GM21737 (cell line): ENCODE measurements around the gene ZDHHC7.

Experiments used
- ATAC-seq: cut with Tn5 transposase; IDR thresholded peaks from one replicate; pipeline ENCODE4 v1.9.1; 2021; ENCODE audit warnings: mild to moderate bottlenecking, moderate library complexity; ENCODE audit not compliant: unreplicated experiment

The ZDHHC7 gene

GRCh38 chr16:84999857-85000480 is 11.4 kb downstream of the ZDHHC7 start:
- no peak for ATAC-seq

- ATAC-seq = no peak
These were observed 12.1 kb downstream of the ZDHHC7 start for GRCh38 chr16:84999200-84999599.

- no peak for ATAC-seq
These were observed 15.0 kb downstream of the ZDHHC7 start for GRCh38 chr16:84996365-84996764.

GRCh38 chr16:84995663-84996062 is 15.7 kb downstream of the ZDHHC7 start:
- no peak for ATAC-seq

GRCh38 chr16:84993926-84994325 is 17.4 kb downstream of the ZDHHC7 start:
- no peak for ATAC-seq

GRCh38 chr16:84992717-84993075 is 18.6 kb downstream of the ZDHHC7 start:
- ATAC-seq = no peak

- ATAC-seq = no peak
These were observed 20.6 kb downstream of the ZDHHC7 start for GRCh38 chr16:84990782-84991181.

- no peak for ATAC-seq
These were observed 21.4 kb downstream of the ZDHHC7 start for GRCh38 chr16:84989749-84990620.

GRCh38 chr16:84988328-84989080 is 22.8 kb downstream of the ZDHHC7 start:
- no peak for ATAC-seq

GRCh38 chr16:84986879-84987278 is 24.5 kb downstream of the ZDHHC7 start:
- no peak for ATAC-seq

- ATAC-seq = no peak
These were observed 25.2 kb downstream of the ZDHHC7 start for GRCh38 chr16:84986102-84986501.

GRCh38 chr16:84985079-84986065 is 26.0 kb downstream of the ZDHHC7 start:
- ATAC-seq = no peak

GRCh38 chr16:84982434-84982833 is 28.9 kb downstream of the ZDHHC7 start:
- ATAC-seq = no peak

GRCh38 chr16:84979516-84979915 is 31.8 kb downstream of the ZDHHC7 start:
- ATAC-seq = no peak

- no peak for ATAC-seq
These were observed 34.5 kb downstream of the ZDHHC7 start for GRCh38 chr16:84976644-84977400.

- no peak for ATAC-seq
These were observed 35.8 kb downstream of the ZDHHC7 start for GRCh38 chr16:84975522-84975921.

- ATAC-seq = no peak
These were observed 36.3 kb downstream of the ZDHHC7 start for GRCh38 chr16:84975066-84975465.

GRCh38 chr16:84973776-84974523 is 37.4 kb downstream of the ZDHHC7 start:
- no peak for ATAC-seq

GRCh38 chr16:84973236-84973635 is 38.1 kb downstream of the ZDHHC7 start:
- no peak for ATAC-seq
